K562 (cell line): ENCODE measurements around the gene DNAJC25.

Experiments
- CTCF ChIP-seq, 3 experiments: IDR thresholded peaks in 2 of 3; conservative IDR thresholded peaks in 1 of 3; 2 replicates each; pipeline ENCODE4 v1.5.1; 2011 to 2012; ENCODE audit warnings: low read length in 3 of 3, mild to moderate bottlenecking in 3 of 3, control low read depth in 2 of 3, improper control_type of control experiment in 1 of 3, inconsistent platforms in 1 of 3, low read depth in 1 of 3, mixed read lengths in 1 of 3, moderate library complexity in 1 of 3; ENCODE audit not compliant: insufficient read depth in 2 of 3
- EZH2 ChIP-seq: IDR thresholded peaks from 2 replicates; pipeline ENCODE4 v1.6.1; 2012; ENCODE audit warnings: low read depth, mild to moderate bottlenecking, inconsistent platforms, low read length, borderline replicate concordance
- OTX1 ChIP-seq: fragments of 450-650 bp; formaldehyde crosslinking; IDR thresholded peaks from 2 replicates; pipeline ENCODE4 v1.4.0; 2022; ENCODE audit warnings: mild to moderate bottlenecking
- PKNOX1 ChIP-seq: fragments of 450-650 bp; IDR thresholded peaks from 2 replicates; pipeline ENCODE4 v1.6.1; 2016
- POLR2AphosphoS5 ChIP-seq: IDR thresholded peaks from 2 replicates; pipeline ENCODE4 v1.6.1; 2011; ENCODE audit warnings: mild to moderate bottlenecking, low read depth, low read length, moderate library complexity; ENCODE audit not compliant: control insufficient read depth, insufficient read depth
- ZNF609 ChIP-seq: sonication (generic); formaldehyde crosslinking; IDR thresholded peaks from 2 replicates; pipeline ENCODE4 v1.8.1; 2023; ENCODE audit warnings: missing genetic modification reagents, mild to moderate bottlenecking, borderline replicate concordance

- TF ChIP-seq ZNF609 (no peak), CTCF (IDR thresholded peaks at IDR 0.05 in 2 of 3, conservative IDR thresholded peaks at IDR 0.05 in 1 of 3; ENCODE audit: insufficient read depth in 2 of 3, low read depth in 1 of 3, low read length in 3 of 3) (no peak), EZH2 (no peak), POLR2AphosphoS5 (no peak), OTX1 (CRISPR knock-in tag) (no peak), PKNOX1 (no peak)
These were observed 13.2 kb downstream of the DNAJC25 start for GRCh38 chr9:111644195-111644772.
